ENCODE measurements around the gene SYT15.
"Not testable (repeated sequence)": the region's sequence is repeated elsewhere in the genome, so short reads cannot be mapped to it uniquely, and the experiment has no call there.

Gene SYT15

GRCh38 chr10:46631683-46632082 lies 52.8 kb downstream of the SYT15 start:
- not testable (repeated sequence) for H3K27ac ChIP-seq

GRCh38 chr10:46634698-46635097 lies 55.8 kb downstream of the SYT15 start:
- not testable (repeated sequence) for H3K27ac ChIP-seq
- peak overlapping the region in 1 of 7 experiments; percentile 5 for H3K4me3 ChIP-seq

More at GRCh38 chr10:46631683-46632082, 52.8 kb downstream of the SYT15 start:
- not testable (repeated sequence) for H3K4me3 ChIP-seq

GRCh38 chr10:46635364-46635959 lies 56.5 kb downstream of the SYT15 start:
- Histone ChIP-seq H3K27ac (peak overlapping the region in 3 of 21 experiments; percentile 55 to 56 (median 55)), H3K4me3 (peak overlapping the region in 4 of 7 experiments; percentile 15 to 38 (median 32))

GRCh38 chr10:46640005-46640404 lies 61.1 kb downstream of the SYT15 start:
- not testable (repeated sequence) for H3K27ac ChIP-seq, H3K4me3 ChIP-seq

Data from skin epidermis (tissue), 12 donors.